Measurements from ENCODE around the gene EPS8L3.

DNA sequence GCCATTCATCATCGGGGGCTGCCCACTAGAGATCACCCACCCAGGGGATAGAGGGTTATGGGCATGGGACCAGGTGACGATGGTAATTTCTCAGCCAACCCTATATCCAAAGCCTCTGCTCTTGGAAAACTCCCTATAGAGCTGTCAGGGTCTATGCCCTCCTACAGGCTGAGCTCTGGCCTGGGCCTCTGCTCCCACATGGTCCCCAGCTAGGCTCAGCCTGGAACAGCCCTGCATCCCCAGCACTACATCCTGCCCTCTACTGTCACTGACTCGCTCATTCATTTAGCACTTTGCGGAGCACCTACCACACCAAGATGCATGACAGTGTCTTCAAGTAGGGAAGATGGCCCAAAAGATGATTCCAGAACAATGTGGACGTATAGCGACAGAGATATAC, 45.0 kb upstream of the EPS8L3 start:
- TF ChIP-seq, protein P1, sequence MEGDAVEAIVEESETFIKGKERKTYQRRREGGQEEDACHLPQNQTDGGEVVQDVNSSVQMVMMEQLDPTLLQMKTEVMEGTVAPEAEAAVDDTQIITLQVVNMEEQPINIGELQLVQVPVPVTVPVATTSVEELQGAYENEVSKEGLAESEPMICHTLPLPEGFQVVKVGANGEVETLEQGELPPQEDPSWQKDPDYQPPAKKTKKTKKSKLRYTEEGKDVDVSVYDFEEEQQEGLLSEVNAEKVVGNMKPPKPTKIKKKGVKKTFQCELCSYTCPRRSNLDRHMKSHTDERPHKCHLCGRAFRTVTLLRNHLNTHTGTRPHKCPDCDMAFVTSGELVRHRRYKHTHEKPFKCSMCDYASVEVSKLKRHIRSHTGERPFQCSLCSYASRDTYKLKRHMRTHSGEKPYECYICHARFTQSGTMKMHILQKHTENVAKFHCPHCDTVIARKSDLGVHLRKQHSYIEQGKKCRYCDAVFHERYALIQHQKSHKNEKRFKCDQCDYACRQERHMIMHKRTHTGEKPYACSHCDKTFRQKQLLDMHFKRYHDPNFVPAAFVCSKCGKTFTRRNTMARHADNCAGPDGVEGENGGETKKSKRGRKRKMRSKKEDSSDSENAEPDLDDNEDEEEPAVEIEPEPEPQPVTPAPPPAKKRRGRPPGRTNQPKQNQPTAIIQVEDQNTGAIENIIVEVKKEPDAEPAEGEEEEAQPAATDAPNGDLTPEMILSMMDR (IDR thresholded peaks at IDR 0.05; ENCODE audit: low read depth, low read length): no peak
- TF ChIP-seq EZH2phosphoT487 (IDR thresholded peaks at IDR 0.05; ENCODE audit: low read depth): no peak
